ENCODE results near the gene TREX2. TPM values are rescaled to one million over a fixed set of nuclear protein-coding genes. Genes with fewer than 3 reads are reported as not detected.

The TREX2 gene
- total and polyA plus RNA-seq, 2 donors from 2014 or later, result 0.67 to 1.4 TPM

DNA sequence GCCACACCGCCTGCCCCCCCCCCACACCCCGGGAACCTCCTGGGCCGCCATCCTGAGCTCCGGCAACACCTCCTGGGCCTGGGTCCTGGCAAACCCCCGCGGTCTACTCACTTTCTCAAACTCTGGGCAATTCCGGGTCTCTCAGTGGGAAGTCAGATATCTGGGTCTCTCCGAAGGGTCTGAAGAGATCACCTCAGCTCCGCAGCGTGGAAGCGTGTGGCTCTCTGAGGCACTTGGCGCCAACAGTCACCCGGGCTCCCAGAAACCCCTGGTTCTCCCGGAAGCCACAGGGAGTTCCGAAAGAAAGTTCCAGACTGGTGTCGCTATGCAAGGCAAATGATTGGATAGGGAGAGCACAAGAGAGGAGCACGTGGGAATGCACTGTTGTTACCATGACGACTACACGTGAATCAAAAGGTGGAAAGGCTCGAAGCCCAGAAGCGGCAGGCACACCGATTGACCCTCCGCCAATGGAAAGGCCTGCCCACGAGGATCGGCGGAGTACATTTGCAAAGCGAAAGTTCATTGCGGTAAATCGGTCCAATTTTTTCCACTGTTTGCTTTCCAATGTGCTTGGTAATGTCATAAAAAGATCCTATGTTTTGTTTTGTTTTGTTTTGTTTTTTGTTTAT lies 44.6 kb downstream of the TREX2 start, which contains the start of gene PNMA6E:
Gene PNMA6E, minus strand, starts transcription at position 218 of the 632 bp plus-strand sequence. CDS start 2,501 bp downstream, outside the sequence.
- Histone ChIP-seq H3K4me3 (ENCODE audit: low read length in 3 of 3) (no peak within 1 kb of the TSS), H3K9me3 (ENCODE audit: control insufficient read depth in 2 of 3, insufficient read depth in 1 of 3, low read length in 3 of 3) (no peaks in the 10 kb centered on the region), H3K36me3 (ENCODE audit: control insufficient read depth in 2 of 3, insufficient read depth in 3 of 3, low read length in 3 of 3) (no peaks in the 10 kb centered on the region), H3K9ac (ENCODE audit: low read length in 3 of 3) (no peak within 1 kb of the TSS), H3K27me3 (ENCODE audit: control insufficient read depth, insufficient read depth, low read length) (no peaks in the 10 kb centered on the region), H3K4me1 (ENCODE audit: control insufficient read depth in 2 of 3, insufficient read depth in 2 of 3, low read depth in 1 of 3, low read length in 3 of 3) (no peaks in the 10 kb centered on the region), H3K27ac (ENCODE audit: low read depth in 2 of 2, low read length in 2 of 2) (no peak within 1 kb of the TSS)
- DNase-seq, result no peak
- intact Hi-C loops (cut with DNase I), result no loop called here
- TF ChIP-seq, protein P1, sequence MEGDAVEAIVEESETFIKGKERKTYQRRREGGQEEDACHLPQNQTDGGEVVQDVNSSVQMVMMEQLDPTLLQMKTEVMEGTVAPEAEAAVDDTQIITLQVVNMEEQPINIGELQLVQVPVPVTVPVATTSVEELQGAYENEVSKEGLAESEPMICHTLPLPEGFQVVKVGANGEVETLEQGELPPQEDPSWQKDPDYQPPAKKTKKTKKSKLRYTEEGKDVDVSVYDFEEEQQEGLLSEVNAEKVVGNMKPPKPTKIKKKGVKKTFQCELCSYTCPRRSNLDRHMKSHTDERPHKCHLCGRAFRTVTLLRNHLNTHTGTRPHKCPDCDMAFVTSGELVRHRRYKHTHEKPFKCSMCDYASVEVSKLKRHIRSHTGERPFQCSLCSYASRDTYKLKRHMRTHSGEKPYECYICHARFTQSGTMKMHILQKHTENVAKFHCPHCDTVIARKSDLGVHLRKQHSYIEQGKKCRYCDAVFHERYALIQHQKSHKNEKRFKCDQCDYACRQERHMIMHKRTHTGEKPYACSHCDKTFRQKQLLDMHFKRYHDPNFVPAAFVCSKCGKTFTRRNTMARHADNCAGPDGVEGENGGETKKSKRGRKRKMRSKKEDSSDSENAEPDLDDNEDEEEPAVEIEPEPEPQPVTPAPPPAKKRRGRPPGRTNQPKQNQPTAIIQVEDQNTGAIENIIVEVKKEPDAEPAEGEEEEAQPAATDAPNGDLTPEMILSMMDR (IDR thresholded peaks at IDR 0.05; ENCODE audit: borderline replicate concordance, extremely low read depth, insufficient read depth), result no peak
- no peak for FAIRE-seq

DNA sequence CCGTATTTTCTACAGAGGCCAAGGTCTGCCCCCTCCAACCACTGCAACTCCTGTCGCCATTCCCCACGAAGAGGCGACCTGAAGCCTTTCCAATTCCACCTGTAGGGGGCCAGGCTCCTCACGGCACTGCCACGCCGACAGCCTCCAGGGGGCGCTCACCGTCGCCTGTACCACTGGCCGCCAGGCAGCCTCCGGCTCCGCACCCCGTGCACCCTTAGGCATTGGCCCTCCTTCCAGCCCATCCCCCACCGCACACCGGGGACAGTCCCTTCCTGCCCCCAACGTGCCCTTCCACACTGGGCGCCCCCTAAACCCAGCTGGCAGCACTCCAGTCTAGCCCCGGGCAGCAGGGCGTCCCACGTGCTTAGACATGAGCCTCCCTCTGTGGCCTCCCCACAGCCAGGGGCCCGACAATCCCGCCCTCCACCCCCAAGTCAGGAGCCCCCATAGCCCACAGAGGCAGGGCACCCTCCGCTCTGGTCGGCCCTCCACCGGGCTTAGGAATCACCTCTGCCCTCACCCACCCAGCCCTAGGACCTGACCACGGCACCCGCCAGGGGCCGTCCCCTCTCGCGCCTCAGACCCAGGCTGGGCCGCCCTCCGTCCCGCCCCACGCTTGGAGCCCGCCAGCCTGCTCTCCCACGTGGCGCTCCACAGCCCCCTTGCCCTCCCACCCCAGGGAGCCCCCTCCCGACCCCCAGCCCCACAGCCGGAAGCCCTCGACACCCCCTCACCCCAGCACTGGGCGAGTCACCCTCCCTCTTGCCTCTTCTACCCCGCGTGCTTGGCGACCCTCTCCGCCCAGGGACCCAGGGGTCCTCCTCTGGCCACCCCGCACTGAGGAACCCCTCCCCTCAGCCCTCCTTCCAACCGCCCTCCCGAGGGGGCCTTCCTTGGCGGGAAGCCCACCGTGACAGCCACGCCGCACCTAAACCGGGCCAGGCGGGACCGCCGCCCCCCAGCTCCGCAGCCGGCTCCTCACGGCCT lies 45.4 kb downstream of the TREX2 start:
- Histone ChIP-seq H3K4me1 (ENCODE audit: control insufficient read depth in 2 of 3, insufficient read depth in 2 of 3, low read depth in 1 of 3, low read length in 3 of 3) (no peaks in the 10 kb centered on the region), H3K27ac (ENCODE audit: low read depth in 2 of 2, low read length in 2 of 2) (no peak overlapping the region), H3K9ac (ENCODE audit: low read length in 3 of 3) (no peak overlapping the region), H3K27me3 (ENCODE audit: control insufficient read depth, insufficient read depth, low read length) (no peaks in the 10 kb centered on the region), H3K4me3 (ENCODE audit: low read length in 3 of 3) (no peak overlapping the region), H3K9me3 (ENCODE audit: control insufficient read depth in 2 of 3, insufficient read depth in 1 of 3, low read length in 3 of 3) (no peaks in the 10 kb centered on the region), H3K36me3 (ENCODE audit: control insufficient read depth in 2 of 3, insufficient read depth in 3 of 3, low read length in 3 of 3) (no peaks in the 10 kb centered on the region)
- DNase-seq, result peak in 1 of 5 donors; percentile 78
- no peak for FAIRE-seq
- intact Hi-C loops (cut with DNase I), result no loop called here
- TF ChIP-seq, protein P1 (IDR thresholded peaks at IDR 0.05; ENCODE audit: borderline replicate concordance, extremely low read depth, insufficient read depth), result peak; percentile 44

DNA sequence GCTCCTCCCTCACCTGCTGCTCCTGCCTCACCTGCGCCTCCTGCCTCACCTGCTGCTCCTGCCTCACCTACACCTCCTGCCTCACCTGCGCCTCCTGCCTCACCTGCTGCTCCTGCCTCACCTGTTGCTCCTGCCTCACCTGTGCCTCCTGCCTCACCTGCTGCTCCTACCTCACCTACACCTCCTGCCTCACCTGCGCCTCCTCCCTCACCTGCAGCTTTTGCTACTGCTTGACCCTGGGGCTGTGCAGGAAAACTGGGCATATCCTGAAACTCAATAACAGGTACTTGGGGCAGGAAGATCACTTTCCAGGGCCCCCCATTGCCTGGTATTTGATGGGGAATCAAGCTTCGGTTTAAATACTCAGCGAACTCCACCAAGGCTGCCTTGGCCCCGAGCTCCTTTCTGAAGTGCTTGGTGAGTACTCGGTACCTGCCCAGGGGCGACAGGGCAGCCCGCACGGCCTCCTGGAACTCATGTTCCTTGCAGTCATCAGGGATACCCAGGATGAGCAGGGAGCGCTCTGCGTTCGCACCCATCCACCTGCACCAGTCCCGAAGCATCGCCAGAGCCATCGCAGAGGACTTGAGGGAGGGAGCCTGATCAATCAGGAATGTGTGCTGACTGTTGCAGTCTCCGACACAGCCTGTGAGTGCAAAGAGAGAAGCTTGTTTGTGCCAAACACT lies 47.4 kb downstream of the TREX2 start:
- no peaks in the 10 kb centered on the region for H3K4me1 ChIP-seq (ENCODE audit: control insufficient read depth in 2 of 3, insufficient read depth in 2 of 3, low read depth in 1 of 3, low read length in 3 of 3)
- TF ChIP-seq, protein P1 (IDR thresholded peaks at IDR 0.05; ENCODE audit: borderline replicate concordance, extremely low read depth, insufficient read depth), result no peak
- H3K9me3 ChIP-seq (ENCODE audit: control insufficient read depth in 2 of 3, insufficient read depth in 1 of 3, low read length in 3 of 3), result no peaks in the 10 kb centered on the region
- no peak overlapping the region for H3K27ac ChIP-seq (ENCODE audit: low read depth in 2 of 2, low read length in 2 of 2)
- no peak overlapping the region for H3K4me3 ChIP-seq (ENCODE audit: low read length in 3 of 3)
- FAIRE-seq (no peak), DNase-seq (peak in 1 of 5 donors; percentile 50)
- H3K36me3 ChIP-seq (ENCODE audit: control insufficient read depth in 2 of 3, insufficient read depth in 3 of 3, low read length in 3 of 3), result no peaks in the 10 kb centered on the region
- intact Hi-C loops (cut with DNase I), result no loop called here
- H3K9ac ChIP-seq (ENCODE audit: low read length in 3 of 3), result no peak overlapping the region
- H3K27me3 ChIP-seq (ENCODE audit: control insufficient read depth, insufficient read depth, low read length), result no peaks in the 10 kb centered on the region

Data from kidney (tissue), 14 donors.